HEK293 (cell line): ENCODE data around the gene KLRF1.

Experiments
- CTCF ChIP-seq: fragments of 450-650 bp; formaldehyde crosslinking; IDR thresholded peaks from 2 replicates; pipeline ENCODE4 v1.5.1; 2016; ENCODE audit warnings: missing biosample characterization, missing genetic modification characterization
- KLF8 ChIP-seq: fragments of 450-650 bp; formaldehyde crosslinking; IDR thresholded peaks from 2 replicates; pipeline ENCODE4 v1.5.1; 2016; ENCODE audit warnings: missing biosample characterization, missing genetic modification characterization
- YY1 ChIP-seq: fragments of 450-650 bp; formaldehyde crosslinking; IDR thresholded peaks from 2 replicates; pipeline ENCODE4 v1.5.1; 2018; ENCODE audit warnings: missing biosample characterization, missing genetic modification characterization
- YY2 ChIP-seq: fragments of 450-650 bp; formaldehyde crosslinking; IDR thresholded peaks from 2 replicates; pipeline ENCODE4 v1.5.1; 2016; ENCODE audit warnings: missing biosample characterization, missing genetic modification characterization
- ZBTB26 ChIP-seq: fragments of 450-650 bp; formaldehyde crosslinking; optimal IDR thresholded peaks from 2 replicates; pipeline ENCODE3; 2016; ENCODE audit warnings: missing biosample characterization, mild to moderate bottlenecking, missing genetic modification characterization
- ZNF274 ChIP-seq, 2 experiments: fragments of 200-500 bp in 1 of 2; fragments of 450-650 bp in 1 of 2; sonication (Bioruptor generic) in 1 of 2; formaldehyde crosslinking in 1 of 2; IDR thresholded peaks; 2 replicates each; pipeline versions ENCODE4 v1.5.1 to v1.6.1; 2014 to 2016; ENCODE audit warnings: borderline replicate concordance in 1 of 2, inconsistent platforms in 1 of 2, low read length in 1 of 2, missing biosample characterization in 1 of 2, missing genetic modification characterization in 1 of 2
- ZNF302 ChIP-seq: fragments of 450-650 bp; formaldehyde crosslinking; IDR thresholded peaks from 2 replicates; pipeline ENCODE4 v1.5.1; 2016; ENCODE audit warnings: missing biosample characterization, missing genetic modification characterization, low read depth
- ZNF513 ChIP-seq: fragments of 450-650 bp; IDR thresholded peaks from 2 replicates; pipeline ENCODE4 v1.5.1; 2018; ENCODE audit warnings: missing biosample characterization, missing genetic modification characterization
- ZNF544 ChIP-seq: fragments of 450-650 bp; formaldehyde crosslinking; IDR thresholded peaks from 2 replicates; pipeline ENCODE4 v1.5.0; 2017; ENCODE audit warnings: missing biosample characterization, missing genetic modification characterization
- ZNF629 ChIP-seq: fragments of 450-650 bp; formaldehyde crosslinking; IDR thresholded peaks from 2 replicates; pipeline ENCODE4 v1.5.1; 2017; ENCODE audit warnings: missing biosample characterization, missing genetic modification characterization

- no peak for TF ChIP-seq ZNF629 (tag by site-specific recombination)
- no peak for TF ChIP-seq ZBTB26 (tag by site-specific recombination)
- TF ChIP-seq CTCF (tag by site-specific recombination), result no peak
- no peak for TF ChIP-seq ZNF513 (tag by site-specific recombination)
- TF ChIP-seq ZNF302 (tag by site-specific recombination), result no peak
- TF ChIP-seq ZNF274 (IDR thresholded peaks at IDR 0.05; ENCODE audit: low read length), result no peak
- TF ChIP-seq ZNF274 (tag by site-specific recombination; IDR thresholded peaks at IDR 0.05; ENCODE audit: borderline replicate concordance), result no peak
- TF ChIP-seq YY1 (tag by site-specific recombination), result no peak
- no peak for TF ChIP-seq YY2
- no peak for TF ChIP-seq ZNF544 (tag by site-specific recombination)
- no peak for TF ChIP-seq KLF8 (tag by site-specific recombination)
Measured at GRCh38 chr12:9880532-9881078, 53.3 kb downstream of the KLRF1 start.
